Mucosa of rectum (tissue), 2 donors: ENCODE data around the gene RAMP3.

Source experiments
- H3K27ac ChIP-seq, 2 donors: one replicate each; pipeline ENCODE4 v1.7.0; 2013; ENCODE audit warnings: inconsistent platforms in 2 of 2, low read depth in 2 of 2, low read length in 2 of 2
- H3K27me3 ChIP-seq, 2 donors: one replicate each; pipeline ENCODE4 v1.7.0; 2013; ENCODE audit warnings: low read length in 2 of 2; ENCODE audit not compliant: control insufficient read depth in 2 of 2, insufficient read depth in 2 of 2
- H3K36me3 ChIP-seq, 2 donors: one replicate each; pipeline ENCODE4 v1.7.0; 2013; ENCODE audit warnings: low read length in 2 of 2; ENCODE audit not compliant: control insufficient read depth in 2 of 2, insufficient read depth in 2 of 2
- H3K4me1 ChIP-seq, 2 donors: one replicate each; pipeline ENCODE4 v1.7.0; 2013; ENCODE audit warnings: low read length in 2 of 2, mild to moderate bottlenecking in 1 of 2; ENCODE audit not compliant: control insufficient read depth in 2 of 2, insufficient read depth in 2 of 2
- H3K4me3 ChIP-seq, 2 donors: one replicate each; pipeline ENCODE4 v1.7.0; 2013; ENCODE audit warnings: low read length in 2 of 2
- H3K9ac ChIP-seq, 2 donors: one replicate each; pipeline ENCODE4 v1.7.0; 2013; ENCODE audit warnings: low read length in 2 of 2, low read depth in 1 of 2, mild to moderate bottlenecking in 1 of 2
- H3K9me3 ChIP-seq, 2 donors: one replicate each; pipeline ENCODE4 v1.7.0; 2013; ENCODE audit warnings: low read length in 2 of 2; ENCODE audit not compliant: control insufficient read depth in 2 of 2
- donor health status: healthy.
- donor health status: Normal muscosa, but diverticular disease.

The RAMP3 gene

GRCh38 chr7:45119550-45119949 lies 38.0 kb upstream of the RAMP3 start:
- no peaks in the 10 kb centered on the region for H3K9me3 ChIP-seq
- H3K4me3 ChIP-seq: no peak overlapping the region
- H3K4me1 ChIP-seq: no peaks in the 10 kb centered on the region
- H3K36me3 ChIP-seq: no peaks in the 10 kb centered on the region
- H3K27me3 ChIP-seq: peaks cover 2 to 4% of the 10 kb centered on the region in 2 donors
- no peak overlapping the region for H3K27ac ChIP-seq
- H3K9ac ChIP-seq: no peak overlapping the region

- Histone ChIP-seq H3K27ac (no peak overlapping the region), H3K27me3 (no peaks in the 10 kb centered on the region), H3K36me3 (no peaks in the 10 kb centered on the region), H3K4me1 (no peaks in the 10 kb centered on the region), H3K9ac (no peak overlapping the region), H3K9me3 (no peaks in the 10 kb centered on the region), H3K4me3 (no peak overlapping the region)
Observed at GRCh38 chr7:45122975-45123860, 34.4 kb upstream of the RAMP3 start.

GRCh38 chr7:45123913-45124710 lies 33.5 kb upstream of the RAMP3 start:
- no peak overlapping the region for H3K4me3 ChIP-seq
- no peak overlapping the region for H3K9ac ChIP-seq
- no peaks in the 10 kb centered on the region for H3K9me3 ChIP-seq
- no peak overlapping the region for H3K27ac ChIP-seq
- H3K4me1 ChIP-seq: no peaks in the 10 kb centered on the region
- H3K36me3 ChIP-seq: no peaks in the 10 kb centered on the region
- H3K27me3 ChIP-seq: no peaks in the 10 kb centered on the region

GRCh38 chr7:45125193-45125904 lies 32.2 kb upstream of the RAMP3 start:
- H3K36me3 ChIP-seq: no peaks in the 10 kb centered on the region
- no peak overlapping the region for H3K27ac ChIP-seq
- no peaks in the 10 kb centered on the region for H3K27me3 ChIP-seq
- no peak overlapping the region for H3K9ac ChIP-seq
- no peaks in the 10 kb centered on the region for H3K9me3 ChIP-seq
- H3K4me1 ChIP-seq: no peaks in the 10 kb centered on the region
- H3K4me3 ChIP-seq: no peak overlapping the region

- Histone ChIP-seq H3K27me3 (no peaks in the 10 kb centered on the region), H3K4me1 (no peaks in the 10 kb centered on the region), H3K27ac (no peak overlapping the region), H3K9ac (no peak overlapping the region), H3K36me3 (no peaks in the 10 kb centered on the region), H3K4me3 (no peak overlapping the region), H3K9me3 (no peaks in the 10 kb centered on the region)
Observed at GRCh38 chr7:45126201-45126600, 31.4 kb upstream of the RAMP3 start.

- Histone ChIP-seq H3K36me3 (no peaks in the 10 kb centered on the region), H3K27me3 (no peaks in the 10 kb centered on the region), H3K9ac (no peak overlapping the region), H3K4me1 (no peaks in the 10 kb centered on the region), H3K4me3 (no peak overlapping the region), H3K27ac (no peak overlapping the region), H3K9me3 (no peaks in the 10 kb centered on the region)
Observed at GRCh38 chr7:45126920-45127319, 30.7 kb upstream of the RAMP3 start.

GRCh38 chr7:45129181-45129800 lies 28.3 kb upstream of the RAMP3 start:
- H3K27me3 ChIP-seq: no peaks in the 10 kb centered on the region
- no peaks in the 10 kb centered on the region for H3K4me1 ChIP-seq
- H3K4me3 ChIP-seq: no peak overlapping the region
- no peaks in the 10 kb centered on the region for H3K9me3 ChIP-seq
- no peaks in the 10 kb centered on the region for H3K36me3 ChIP-seq
- no peak overlapping the region for H3K27ac ChIP-seq
- no peak overlapping the region for H3K9ac ChIP-seq

GRCh38 chr7:45129906-45130305 lies 27.7 kb upstream of the RAMP3 start:
- H3K27ac ChIP-seq: no peak overlapping the region
- H3K4me3 ChIP-seq: no peak overlapping the region
- no peaks in the 10 kb centered on the region for H3K4me1 ChIP-seq
- no peaks in the 10 kb centered on the region for H3K27me3 ChIP-seq
- no peak overlapping the region for H3K9ac ChIP-seq
- no peaks in the 10 kb centered on the region for H3K36me3 ChIP-seq
- H3K9me3 ChIP-seq: no peaks in the 10 kb centered on the region

GRCh38 chr7:45130910-45131309 lies 26.7 kb upstream of the RAMP3 start:
- H3K9me3 ChIP-seq: no peaks in the 10 kb centered on the region
- H3K4me3 ChIP-seq: no peak overlapping the region
- H3K27ac ChIP-seq: no peak overlapping the region
- no peaks in the 10 kb centered on the region for H3K4me1 ChIP-seq
- H3K36me3 ChIP-seq: no peaks in the 10 kb centered on the region
- no peak overlapping the region for H3K9ac ChIP-seq
- no peaks in the 10 kb centered on the region for H3K27me3 ChIP-seq
